HG03108 (cell line): ENCODE data around the gene MMP19.
"Not testable (repeated sequence)": the region's sequence is repeated elsewhere in the genome, so short reads cannot be mapped to it uniquely, and the experiment has no call there.

Experiments
- ATAC-seq: cut with Tn5 transposase; IDR thresholded peaks from one replicate; pipeline ENCODE4 v1.9.1; 2021; ENCODE audit warnings: moderate library complexity; ENCODE audit not compliant: unreplicated experiment

The MMP19 gene

DNA sequence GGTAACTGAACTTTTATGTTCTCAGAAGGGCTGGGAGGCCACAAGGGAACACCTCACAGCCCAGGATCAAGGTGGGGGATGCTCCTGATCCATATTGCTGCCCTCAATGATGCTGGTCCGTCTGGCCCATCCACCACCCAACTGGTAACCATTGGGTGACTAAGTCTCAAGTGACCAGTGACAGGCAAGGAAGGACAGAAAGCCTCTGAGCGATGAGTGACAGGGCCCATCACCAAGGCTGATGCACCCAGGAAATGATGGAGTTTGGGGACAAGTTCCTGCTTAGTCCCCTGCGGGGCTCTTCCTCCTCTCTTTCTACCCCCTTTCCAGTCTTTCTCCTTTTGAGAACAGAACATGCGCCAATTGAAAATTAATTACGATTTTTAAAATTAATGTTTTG, 2.6 kb upstream of the MMP19 start:
- no peak for ATAC-seq

DNA sequence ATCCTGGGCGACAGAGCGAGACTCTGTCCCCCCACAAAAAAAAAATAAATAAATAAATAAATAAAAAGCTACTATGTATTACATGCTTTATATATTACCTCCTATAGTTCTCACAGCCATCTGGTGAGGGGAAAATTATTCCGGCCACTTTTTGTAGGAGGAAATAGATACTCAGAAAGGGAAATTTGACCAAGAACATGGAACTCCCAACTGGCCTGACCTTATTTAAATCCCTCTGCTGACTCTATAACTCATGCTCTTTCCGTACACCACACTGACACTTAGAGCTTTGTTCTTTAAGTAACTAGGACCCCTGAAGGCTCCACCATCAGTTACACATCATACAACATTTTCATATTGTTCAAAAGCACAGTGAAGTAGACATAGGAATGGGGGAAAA, 2.2 kb upstream of the MMP19 start:
- no peak for ATAC-seq

GRCh38 chr12:55843431-55843830, 695 bp upstream of the MMP19 start:
- ATAC-seq: no peak

DNA sequence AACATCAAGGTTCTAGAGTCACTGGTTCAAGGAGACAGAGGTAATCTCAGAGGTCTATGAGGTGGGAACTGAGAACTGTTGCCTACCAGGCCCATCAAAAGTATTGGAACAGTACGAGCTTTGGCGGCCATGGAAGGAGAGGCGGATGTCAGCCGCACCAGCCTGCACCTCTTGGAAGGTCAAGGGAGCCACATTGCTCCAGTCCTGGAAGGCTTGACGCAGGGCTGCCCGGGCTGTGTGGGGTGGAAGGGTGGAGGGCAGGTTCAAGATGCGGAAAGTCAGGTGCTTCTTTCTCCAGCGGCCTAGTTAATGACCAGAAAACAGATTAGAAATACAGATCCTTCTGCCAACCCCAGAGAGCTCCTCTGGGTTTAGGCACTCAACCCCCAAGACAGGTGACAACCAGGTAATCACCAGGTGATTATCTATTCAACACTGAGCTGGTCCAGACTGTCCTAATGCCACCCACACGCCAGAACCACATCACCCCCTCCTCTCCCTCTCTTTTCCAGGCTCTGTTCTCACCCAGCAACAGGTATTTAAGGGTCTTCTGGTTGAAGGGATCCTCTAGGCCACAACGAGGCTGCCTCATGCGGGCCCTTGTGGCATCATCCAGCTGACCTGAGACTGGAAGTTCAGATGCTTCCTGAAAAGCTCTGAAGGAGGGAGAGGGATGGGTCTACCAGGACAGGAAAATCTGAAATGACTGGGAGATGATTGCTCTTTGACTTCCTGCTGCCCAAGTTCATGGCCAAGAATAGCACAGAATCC, 2.0 kb downstream of the MMP19 start:
- ATAC-seq: no peak

- no peak for ATAC-seq
These were observed 3.2 kb downstream of the MMP19 start for GRCh38 chr12:55839345-55840140.

GRCh38 chr12:55838361-55838760, 4.4 kb downstream of the MMP19 start:
- ATAC-seq: no peak

- not testable (repeated sequence) for ATAC-seq
These were observed 8.3 kb downstream of the MMP19 start for GRCh38 chr12:55834400-55834799.

DNA sequence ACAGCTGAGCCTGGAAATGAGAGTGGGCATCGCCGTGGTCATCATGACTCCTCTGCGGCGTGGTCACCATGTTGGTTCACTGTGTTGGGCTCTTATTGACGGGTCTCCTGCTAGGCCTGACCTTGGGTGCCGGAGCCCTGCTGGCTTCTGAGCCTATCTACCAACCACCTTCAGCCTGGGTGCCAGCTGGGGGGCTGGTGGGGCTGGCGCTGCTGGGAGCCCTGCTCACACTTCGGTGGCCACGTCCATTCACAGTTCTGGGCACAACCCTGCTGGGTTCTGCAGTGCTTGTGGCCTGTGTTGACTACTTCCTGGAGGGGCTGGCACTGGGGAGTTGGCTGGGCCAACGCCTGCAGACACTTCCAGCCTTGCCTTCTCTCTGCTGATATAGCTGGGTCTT, 9.7 kb downstream of the MMP19 start:
- ATAC-seq: no peak

DNA sequence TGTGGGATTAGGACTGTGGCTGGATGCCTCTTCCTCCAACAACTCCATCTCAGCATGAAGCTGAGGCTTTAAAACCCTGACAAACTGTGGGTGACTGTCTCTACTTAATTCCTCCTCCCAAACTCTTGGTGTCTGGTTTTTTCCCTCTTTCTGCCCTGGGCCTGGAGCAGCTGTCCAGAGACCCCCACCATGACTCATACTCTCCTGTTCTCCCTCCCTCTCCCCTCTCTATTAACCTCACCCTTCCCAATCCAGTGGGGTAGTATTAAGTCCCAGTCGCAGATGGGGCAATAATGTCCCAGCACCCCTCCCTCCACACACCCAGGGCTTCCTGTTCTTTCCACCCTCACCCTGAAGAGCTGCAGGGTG, 11.3 kb downstream of the MMP19 start:
- ATAC-seq: no peak

DNA sequence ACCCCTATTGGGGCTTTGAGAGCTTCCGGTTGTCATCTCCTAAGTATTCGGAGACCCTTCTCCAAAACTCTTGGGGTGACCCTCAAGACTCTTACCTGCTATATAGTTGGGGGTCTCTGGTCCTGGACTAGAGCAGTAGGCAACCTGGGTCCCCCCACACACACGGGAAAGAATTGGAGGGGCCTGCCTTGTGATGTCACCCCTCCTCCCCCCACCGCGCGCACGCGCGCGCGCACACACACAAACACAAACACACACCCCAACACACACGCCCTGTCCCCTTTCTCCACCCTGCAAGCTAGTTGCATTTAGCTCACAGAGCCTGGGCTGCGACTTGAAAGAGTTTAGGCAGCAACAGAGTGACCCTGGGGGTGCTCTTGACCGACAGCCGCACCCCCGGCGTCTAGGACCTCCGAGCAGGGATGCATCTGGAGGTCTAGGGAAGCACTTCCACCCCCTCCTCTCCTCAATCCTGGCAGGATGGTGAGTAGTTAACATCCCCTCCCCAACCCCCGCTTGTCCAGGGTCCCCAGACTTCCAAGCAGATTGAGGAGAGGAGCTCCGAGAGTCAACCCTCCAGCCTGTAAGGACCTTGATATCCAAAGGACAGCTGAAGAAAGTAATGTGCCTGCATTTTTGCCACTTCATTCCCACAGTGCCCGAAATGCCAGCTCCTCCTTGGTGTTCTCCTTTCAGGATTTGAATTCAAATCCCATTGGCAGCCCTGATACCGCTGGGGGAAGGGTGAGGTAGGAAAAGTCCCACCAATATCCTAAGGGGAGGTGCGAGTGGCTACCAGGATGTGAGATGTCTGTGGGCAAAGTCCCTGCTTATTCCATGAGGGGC, 11.9 kb downstream of the MMP19 start:
- ATAC-seq: no peak

GRCh38 chr12:55829967-55830600, 12.7 kb downstream of the MMP19 start:
- peak; percentile 11 for ATAC-seq

GRCh38 chr12:55828357-55828756, 14.4 kb downstream of the MMP19 start:
- ATAC-seq: no peak

DNA sequence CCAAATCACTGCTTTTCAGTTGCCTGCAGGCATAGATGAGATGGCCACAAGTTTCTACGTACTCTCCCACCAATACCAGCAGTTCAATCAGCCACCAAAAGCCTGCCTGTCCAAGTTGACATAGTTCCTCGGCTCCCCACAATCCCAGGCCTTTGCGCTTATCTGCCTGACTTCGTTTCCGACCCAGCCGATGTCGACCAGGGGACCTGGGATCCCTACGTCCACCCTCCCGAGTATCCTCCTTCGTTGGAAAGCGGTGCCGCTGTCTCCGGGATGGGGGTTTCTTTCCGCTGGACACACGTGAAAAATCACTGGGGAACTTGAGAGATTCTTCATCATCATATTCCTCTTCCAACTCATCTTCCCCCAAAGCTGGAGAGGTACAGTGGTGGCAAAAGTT, 14.9 kb downstream of the MMP19 start:
- ATAC-seq: no peak

GRCh38 chr12:55824726-55825125, 18.0 kb downstream of the MMP19 start:
- no peak for ATAC-seq

DNA sequence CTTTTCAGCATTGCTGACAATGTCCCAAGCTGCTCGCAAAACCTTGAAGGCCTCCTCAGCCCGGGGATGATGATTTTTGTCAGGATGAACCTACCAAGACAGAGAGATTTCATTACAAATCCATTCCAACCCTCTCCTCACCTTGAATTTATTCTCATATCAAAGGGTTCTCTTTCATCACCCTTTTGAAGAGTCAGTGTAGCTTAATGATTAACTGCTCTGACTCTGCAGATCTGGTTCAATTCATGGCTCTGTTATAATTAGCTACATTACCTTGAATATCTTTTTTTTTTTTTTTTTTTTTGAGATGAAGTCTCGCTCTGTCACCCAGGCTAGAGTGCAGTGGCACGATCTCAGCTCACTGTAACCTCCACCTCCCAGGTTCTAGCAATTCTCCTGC, 19.3 kb downstream of the MMP19 start:
- ATAC-seq: no peak

GRCh38 chr12:55822228-55822627, 20.5 kb downstream of the MMP19 start:
- no peak for ATAC-seq

DNA sequence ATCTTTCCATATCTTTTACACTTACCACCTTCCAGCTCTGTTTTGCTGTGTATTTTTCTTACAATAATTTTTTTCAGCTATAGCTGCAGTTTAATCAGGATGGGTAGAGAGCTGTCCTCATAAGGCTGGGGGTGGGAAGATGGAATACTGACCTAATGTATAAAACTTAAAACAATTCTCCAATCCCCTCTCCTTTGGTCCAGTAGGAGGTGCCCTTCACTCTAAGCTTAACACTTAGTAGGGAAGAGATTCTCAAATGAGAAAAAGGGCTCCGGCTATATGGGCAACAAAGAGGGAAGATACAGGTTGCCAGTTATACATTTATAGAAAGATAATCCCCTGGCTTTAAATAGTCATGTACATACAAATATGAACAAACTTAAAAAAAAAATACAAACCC, 22.1 kb downstream of the MMP19 start:
- no peak for ATAC-seq

DNA sequence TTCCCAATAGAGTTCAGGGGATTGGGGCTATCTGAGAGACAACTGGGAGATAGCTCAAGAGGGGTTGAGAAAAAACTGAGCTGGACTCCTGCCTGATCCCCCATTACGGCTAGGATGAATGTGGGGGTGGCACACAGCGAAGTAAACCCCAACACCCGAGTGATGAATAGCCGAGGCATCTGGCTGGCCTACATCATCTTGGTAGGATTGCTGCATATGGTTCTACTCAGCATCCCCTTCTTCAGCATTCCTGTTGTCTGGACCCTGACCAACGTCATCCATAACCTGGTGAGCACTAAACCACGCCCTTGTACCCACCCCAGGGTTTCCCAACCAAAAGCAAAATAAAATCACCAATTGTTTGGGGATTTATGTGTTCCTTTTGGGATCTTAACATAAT, 23.9 kb downstream of the MMP19 start:
- no peak for ATAC-seq

GRCh38 chr12:55818140-55818728, 24.5 kb downstream of the MMP19 start:
- ATAC-seq: peak; percentile 11

DNA sequence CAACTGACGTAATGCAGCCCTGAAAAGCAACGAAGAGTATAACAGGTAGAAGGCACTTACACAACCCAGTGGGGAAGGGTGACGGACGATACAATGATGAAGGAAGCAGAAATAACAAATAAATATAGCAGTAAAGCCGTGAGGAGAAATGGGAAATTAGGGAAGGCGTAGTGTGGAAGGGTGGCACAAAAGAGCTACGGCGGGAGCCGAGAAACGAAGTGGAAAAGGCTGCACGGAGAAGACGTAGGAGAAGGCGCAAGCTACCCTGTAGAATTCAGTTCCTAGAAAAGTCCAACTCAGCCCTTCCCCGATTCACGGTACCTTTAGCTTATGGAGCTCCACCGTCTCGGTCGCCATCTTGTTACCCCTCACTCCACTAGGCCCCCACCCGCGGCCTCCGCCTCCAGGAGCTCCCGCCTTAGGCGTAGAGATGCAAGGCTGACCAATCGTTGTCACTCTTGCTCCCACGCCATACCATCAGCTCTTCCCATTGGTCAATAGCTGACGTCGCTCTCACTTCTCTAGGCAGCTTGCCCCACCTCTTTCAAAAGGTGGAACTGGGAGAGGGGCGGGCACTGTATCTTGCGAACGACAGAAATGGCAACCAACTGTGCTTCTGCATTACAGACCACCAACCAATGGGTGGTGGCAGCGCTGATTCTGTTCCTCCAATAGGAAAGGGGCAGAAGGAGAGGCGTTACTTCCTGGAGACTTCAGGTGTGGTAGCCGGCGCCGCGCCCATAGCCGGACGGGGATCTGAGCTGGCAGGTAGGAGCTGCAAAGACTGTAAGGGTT, 25.2 kb downstream of the MMP19 start, which contains the start of the genes ORMDL2 and SARNP:
TSS of gene ORMDL2 (plus strand) at position 697 of the 795 bp plus-strand sequence. CDS start 959 bp downstream, outside the sequence.
TSS of gene SARNP (minus strand) at position 380 of the 795 bp plus-strand sequence. CDS start at position 357, 23 bp downstream.
- peak; percentile 96 for ATAC-seq
